ENCODE measurements around the gene HSP90AB1. TPM values are rescaled to one million over a fixed set of nuclear protein-coding genes. Genes with fewer than 3 reads are reported as not detected.

HSP90AB1 gene
- polyA plus RNA-seq, 12 donors = 766 to 1,134 (median 924) TPM; not detected in 1

DNA sequence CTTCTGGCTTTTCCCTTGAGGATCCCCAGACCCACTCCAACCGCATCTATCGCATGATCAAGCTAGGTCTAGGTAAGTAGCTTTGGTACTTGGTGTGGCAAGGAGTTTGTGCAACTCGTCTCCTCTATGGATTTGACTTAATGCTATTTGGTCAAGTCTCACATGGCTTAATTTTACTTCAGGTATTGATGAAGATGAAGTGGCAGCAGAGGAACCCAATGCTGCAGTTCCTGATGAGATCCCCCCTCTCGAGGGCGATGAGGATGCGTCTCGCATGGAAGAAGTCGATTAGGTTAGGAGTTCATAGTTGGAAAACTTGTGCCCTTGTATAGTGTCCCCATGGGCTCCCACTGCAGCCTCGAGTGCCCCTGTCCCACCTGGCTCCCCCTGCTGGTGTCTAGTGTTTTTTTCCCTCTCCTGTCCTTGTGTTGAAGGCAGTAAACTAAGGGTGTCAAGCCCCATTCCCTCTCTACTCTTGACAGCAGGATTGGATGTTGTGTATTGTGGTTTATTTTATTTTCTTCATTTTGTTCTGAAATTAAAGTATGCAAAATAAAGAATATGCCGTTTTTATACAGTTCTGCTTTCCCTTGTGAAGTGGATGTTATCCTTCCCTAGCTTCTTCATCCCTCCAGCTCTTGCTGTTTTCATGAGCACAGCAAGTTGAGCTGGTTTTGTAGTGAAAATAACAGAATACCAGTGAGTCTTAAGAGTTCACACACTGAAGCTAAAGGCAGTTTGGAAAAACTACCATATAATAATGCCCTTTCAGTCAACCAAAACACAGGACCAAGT, 6.6 kb downstream of the HSP90AB1 start:
- no peak for DNase-seq

DNA sequence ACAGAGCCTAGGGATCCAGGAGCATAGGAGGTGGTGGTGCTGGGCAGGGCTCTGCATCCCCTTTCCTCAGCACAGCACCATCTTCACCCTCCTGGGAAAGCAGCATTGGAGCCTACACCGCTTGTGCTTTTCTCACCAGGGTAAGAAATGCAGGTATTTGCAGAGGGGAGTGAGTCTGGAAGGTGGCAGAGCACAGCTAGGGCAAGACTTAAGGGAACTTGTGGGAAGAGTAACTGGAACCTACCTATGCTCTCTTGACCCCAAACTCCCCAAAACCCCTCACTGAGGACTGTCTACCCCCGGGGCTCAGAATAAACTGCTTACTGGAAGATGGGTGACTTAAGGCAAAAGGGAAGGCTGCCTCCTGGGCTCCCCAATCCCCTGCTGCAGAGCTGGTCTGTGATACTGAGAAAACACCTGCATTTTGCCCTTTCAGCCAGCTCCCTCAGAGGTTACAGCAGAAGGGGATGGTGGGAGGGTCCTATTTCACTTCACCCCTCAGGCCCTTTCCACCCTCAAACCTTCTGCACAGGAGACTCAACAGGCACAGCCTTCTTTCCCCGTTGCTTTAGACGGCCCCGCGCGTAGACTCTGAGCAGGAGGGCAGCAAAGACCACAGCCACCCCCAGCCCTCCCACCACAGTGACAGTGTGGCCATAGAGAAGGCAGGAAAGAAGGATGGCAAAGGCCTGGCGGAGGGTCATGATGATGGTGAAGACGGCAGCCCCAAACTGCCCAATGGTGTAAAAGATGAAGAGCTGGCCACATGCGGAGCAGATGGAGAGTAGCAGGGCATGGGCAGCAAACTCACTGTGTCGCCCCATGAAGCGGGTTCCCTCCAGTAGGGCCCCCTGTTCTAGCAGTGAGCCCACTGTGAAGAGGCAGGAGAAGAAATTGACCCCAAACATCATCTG, 7.5 kb downstream of the HSP90AB1 start:
- no peak for DNase-seq

DNA sequence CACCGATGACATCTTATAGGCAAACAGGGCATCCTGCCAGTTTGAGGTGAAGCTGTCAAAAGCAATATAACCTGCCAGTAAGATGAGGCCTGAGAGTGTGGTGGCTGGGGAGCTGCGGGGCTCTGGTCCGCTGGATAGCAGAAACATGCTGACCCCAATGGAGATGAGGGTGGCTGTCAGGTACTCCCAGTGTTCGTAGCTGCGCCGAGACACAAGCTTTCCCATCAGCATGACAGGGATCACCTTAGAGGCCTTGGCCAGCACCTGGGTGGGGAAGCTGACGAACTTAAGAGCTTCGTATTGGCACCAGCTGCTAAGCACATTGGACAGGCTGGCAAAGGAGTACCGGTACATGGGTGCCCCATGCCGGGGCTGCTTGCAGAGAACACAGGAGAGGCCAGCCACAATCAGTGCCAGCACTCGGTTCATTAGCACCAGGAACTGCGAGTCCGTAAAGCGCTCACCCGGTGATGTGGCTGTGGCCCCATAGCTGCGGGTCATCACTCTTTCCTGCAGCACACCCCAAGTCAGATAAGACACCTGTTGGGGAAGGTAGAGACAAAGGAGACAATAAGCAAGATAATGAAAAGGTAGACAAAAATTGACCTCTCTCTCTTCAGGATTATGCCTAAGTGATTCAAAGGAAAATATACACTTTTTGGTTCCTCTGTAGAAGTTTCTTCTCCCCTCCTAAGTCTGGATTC, 8.4 kb downstream of the HSP90AB1 start:
- no peak for DNase-seq

DNA sequence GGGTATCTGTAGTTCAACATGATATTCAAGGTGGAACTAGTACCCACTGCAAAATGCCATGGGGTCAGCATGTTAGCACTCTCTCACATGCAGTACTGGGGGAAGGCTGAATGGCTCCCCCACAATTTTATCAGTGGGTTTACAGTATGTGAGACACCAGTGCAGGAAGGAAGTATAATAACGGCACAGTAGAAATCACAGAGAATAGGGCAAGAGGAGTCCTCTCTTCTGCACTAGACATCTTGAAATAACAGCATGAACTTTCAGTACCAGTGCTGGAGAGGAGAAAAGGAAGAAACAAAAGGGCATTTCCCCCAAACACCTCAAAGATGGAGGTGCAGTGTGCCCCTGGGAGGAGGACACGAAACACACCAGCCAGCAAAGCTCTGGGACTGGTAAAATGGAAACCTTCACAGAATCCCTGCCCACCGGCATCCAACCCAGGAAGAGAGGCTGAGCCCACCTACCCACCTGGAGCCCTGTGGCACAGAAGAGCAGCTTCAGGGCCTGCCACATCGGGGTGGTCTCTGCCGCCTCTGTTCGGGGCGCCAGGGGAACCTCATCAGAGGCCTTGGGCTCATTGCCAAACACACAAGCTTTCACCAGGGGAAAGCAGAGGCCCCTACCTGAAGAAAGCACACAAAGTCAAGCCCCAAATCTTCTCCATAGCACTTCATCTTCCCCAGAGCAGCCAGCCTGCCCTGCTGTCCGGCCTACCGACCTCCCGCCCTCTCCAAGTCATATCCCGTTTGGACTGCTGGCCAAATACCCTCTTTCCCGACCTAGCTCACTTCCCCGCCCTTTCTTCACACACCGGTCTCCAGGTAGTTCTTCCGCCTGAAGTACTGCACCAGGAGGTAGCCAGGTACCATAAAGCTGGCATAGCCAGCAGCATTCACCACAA, 9.2 kb downstream of the HSP90AB1 start:
- DNase-seq = no peak

DNA sequence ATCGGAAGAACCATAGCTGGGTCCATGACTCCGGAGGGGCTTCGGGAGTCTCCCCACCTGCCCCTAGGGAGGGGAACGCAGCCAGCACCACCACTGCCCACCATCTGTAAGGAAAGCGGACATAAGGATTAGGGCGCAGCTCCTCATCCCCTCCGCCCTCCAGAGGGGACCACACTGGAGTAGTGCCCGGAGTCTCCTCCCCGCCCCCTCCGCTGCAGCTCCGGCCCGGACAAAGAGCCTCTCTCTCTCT, 9.8 kb downstream of the HSP90AB1 start:
- DNase-seq = no peak

DNA sequence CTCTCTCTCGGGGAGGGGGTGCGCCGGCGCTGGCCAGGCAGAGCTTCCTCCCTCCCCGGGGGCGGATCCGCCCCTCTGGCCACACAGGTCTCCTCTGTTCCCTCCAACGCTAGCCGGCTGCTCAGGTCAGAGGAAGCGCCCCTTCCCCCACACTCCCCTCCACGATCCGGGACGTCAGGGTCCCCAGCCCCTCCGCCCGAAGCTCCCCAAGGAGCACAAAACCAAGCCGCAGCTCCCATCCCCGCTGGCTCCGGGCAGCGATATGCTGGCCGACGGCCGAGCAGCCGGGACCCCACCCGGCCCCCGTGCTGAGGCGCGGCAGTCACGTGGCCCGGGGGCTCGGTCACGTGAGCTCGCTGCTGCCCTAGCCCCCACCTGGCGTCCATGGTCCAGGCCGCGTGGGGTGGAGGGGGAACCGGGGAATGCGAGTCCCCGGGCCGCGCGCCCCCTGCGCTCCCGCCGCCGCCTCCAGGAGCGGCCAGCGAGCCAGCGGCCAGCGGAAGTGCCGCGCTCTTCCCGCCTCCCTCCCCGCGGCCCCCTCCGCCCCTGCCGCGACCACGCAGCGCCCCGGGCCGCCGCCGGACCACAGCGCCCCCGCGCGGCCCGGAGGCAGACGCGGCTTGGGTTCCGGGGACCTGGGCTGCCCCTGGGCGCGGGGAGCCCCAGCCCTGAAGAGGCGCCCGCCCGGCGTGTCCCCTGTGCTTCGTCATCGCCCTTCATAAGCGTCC, 10.3 kb downstream of the HSP90AB1 start, which contains the start of gene SLC35B2:
SLC35B2 (minus strand) TSS at position 504 of the 728 bp plus-strand sequence; CDS start at position 386, 118 bp downstream.
- peak; percentile 60 for DNase-seq

DNA sequence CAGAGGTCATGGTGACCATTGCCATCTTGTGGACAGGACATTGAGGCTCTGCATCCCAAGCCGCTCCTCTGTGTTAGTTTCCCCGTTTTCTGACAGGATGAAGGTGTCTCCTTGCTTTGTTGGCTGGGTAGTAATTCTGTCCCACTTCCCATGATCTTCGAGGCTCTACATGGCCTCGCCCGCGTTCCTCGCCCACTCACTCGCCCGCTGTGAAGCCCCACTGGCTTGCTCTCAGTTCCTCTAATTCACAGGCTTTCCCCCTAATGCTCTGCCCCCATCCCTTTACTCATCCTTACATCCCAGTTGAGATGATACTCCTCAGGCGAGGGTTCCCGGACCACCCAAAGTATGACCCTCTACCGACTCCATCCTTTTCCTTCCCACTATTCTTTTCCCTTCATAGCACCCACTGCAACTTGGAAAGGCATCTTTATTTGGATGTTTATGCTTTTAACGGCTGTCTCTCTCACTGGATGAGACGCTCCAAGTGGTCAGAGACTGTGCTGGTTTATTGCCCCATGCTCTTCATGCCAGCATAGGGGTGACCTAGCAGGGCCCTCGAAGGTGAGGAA, 10.9 kb downstream of the HSP90AB1 start:
- no peak for DNase-seq

DNA sequence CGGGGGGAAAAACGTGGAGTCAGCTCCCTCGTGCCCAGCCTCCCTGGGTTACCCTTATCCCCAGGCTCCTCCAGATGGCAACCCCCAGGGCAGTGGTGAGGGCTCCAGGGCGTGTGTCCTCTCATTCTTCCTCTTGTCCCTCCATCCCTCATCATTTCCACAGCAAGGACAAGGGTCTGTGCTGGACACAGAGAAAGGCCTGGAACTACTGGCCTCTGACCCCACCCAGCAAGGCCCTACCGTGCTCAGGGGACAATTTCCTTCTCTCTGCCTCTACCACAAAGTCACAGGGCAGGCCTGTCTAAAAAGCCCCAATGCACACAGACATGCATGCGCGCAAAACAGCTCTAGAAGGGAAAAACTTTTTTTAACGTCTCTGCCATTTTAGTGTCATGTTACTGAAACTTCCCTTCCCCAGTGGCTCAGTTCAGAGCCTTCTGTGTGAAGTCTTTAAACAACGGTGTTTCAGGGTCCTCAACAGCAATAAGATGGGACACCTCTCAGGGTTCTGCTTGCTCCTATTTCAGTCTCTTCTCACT, 11.5 kb downstream of the HSP90AB1 start:
- no peak for DNase-seq

DNA sequence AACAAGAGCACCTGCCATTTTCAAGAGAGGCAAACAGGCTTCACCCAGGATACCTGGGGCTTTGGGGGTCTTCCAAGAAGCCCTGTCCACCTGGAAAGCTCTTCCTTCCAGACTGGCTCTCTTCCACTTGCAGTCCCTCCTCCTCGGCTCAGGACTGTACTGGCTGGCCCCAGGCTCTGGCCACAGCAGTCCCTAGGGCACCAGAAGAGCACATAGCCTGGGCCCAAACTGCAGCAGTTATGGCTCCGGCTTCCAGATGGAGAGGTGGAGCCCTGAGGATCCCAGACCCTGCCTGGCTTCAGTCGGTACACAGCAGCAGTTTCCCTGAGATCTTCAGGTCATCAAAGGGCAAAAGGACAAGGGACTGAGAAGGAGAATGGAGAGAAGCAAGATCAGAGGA, 12.0 kb downstream of the HSP90AB1 start:
- DNase-seq = no peak

DNA sequence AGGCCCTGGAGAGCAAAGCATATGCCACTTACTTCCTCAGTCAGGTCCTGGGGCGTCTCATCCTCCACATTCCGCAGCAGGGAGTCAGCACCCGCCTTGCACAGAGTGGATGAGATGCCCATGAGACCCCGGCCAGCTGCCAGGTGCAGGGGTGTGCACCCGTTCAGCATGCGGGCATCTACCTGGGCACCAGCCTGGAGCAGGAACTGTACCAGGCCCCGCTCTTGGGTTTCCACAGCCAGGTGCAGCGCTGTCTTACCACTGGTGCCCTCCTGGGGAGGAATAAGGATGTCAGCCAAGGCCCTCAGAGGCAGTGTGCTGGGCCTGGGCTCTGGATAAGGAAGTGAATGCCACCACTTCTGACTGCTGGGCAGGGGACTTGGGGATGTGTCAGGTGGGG, 13.1 kb downstream of the HSP90AB1 start:
- no peak for DNase-seq

DNA sequence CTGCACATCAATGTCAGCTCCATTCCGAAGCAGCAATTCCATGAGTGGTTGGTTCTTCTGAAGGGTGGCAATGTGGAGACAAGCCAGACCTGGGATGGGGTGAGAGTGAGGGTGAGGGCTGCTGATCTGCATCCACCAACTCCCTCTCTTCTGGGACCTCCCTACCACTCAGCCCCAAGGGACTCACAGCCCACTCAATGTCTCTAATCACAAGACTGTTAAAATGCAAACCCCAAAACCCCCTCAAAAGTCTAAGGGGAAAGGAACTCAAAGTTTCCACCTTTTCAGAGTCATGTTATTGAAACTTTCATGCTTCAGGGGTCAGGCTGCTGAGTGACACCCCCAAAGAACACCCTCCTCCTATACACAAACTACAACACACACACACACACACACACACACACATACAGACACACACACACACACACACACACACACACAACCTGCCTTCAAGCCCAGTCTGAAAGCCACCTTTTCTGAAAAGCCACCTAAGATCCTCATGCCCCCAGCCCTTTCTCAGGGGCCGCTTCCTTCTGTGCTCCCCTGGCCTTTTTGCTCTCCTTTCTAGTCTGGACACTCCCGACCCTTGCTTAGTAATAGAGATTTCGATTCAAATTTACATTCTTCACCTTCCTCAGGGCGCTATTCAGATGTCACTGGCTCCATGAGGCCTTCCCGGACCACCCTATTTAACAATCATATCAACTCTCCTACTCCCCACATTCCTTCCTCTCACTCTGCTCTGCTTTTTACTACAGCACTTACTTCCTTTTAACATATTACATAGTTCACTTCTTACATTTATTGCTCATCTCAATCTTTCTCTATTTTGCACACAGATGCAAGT, 13.8 kb downstream of the HSP90AB1 start:
- DNase-seq = no peak

DNA sequence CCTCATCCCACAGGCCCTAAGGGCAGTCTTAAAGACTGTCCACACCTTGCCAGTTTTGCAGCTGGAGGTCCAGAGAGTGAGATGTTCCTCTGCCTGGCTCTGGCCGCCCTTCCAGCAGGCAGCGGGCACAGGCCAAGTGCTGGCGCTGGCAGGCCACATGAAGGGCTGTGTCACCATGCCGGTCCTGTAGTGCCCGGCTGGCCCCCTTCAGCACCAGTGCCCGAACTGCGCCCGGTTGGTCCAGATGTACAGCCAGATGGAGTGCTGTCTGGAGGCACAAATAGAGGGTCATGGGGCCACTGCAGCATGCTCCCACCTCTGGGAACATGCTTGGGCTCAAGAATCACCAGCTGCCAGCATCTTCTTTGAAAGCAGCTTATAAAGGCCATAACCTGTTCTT, 14.7 kb downstream of the HSP90AB1 start:
- no peak for DNase-seq

DNA sequence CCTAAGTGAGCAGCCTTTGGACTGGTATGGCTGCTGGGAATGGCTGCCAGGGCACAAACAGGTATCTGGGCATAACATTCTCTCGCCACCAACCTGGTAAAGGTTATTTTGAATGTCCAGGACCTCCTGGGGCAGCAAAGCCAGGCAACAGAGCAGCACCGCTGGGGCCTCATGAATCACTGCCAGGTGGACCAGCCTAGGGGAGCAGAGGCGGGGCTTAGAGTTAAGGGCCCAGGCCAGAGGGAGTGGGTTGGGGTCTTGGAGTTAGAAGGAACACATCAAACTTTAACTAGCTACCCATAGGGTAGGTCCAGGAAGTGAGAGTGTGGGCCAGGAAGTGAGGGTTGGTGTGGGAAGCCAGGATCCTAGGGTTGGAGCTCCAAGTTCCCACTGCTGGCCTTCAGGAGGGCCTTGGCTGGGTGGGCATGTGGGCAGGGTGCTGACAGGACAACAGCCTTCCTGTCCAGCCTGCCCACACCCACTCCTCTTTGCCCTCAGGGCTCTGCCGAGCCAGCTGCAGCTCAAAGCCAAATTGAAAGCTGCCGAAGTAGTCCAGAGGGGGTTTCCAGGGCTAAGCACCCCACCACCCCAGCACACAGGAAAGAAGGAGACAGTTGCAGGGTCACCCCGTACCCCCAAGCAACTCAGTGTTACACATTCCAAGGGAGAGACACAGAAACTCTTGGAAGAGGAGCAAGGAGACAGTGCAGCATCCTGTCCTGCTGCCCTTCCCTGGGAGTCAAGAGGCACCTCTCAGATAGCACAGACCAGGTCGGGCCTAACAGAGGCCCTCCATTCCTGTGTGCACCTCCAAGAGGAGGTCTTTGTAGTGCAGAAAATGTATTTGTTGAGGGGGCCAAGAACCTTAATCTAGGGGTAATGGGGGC, 15.8 kb downstream of the HSP90AB1 start:
- no peak for DNase-seq

DNA sequence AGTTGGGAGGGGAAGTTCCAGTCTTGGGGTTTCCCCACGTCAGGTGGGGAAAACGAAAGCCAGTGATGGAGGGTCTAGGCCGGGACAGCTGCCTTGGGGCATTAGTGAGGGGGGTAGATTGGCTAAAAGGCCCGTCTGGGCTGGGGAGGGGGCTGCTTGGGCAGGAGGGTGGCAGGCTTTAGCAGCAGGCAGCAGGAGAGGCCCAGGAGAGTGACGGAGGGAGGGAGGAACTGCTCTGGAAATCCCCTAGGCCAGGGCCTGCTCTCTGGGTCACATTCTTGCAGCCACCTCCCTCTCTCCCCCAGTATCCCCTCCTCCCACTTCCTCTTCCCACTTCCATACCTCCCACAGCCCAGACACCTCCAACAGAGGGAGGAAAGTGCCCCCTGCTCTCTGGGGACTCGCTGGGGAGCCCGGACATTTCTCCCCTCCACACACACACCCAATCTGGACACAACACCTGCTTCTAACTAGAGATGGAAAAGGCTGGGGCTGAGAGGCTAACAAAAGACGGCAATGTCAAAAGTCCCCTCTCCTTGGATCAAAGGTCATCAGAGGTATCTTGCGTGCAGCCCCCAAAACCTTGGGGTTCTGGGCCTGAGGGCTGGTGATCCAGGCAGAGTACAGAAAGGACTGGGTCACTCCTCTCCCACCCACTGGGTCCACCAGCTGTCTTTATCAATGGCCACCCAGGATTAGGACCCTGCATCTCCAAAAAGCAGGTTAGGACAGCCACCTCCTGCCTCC, 16.6 kb downstream of the HSP90AB1 start:
- no peak for DNase-seq

DNA sequence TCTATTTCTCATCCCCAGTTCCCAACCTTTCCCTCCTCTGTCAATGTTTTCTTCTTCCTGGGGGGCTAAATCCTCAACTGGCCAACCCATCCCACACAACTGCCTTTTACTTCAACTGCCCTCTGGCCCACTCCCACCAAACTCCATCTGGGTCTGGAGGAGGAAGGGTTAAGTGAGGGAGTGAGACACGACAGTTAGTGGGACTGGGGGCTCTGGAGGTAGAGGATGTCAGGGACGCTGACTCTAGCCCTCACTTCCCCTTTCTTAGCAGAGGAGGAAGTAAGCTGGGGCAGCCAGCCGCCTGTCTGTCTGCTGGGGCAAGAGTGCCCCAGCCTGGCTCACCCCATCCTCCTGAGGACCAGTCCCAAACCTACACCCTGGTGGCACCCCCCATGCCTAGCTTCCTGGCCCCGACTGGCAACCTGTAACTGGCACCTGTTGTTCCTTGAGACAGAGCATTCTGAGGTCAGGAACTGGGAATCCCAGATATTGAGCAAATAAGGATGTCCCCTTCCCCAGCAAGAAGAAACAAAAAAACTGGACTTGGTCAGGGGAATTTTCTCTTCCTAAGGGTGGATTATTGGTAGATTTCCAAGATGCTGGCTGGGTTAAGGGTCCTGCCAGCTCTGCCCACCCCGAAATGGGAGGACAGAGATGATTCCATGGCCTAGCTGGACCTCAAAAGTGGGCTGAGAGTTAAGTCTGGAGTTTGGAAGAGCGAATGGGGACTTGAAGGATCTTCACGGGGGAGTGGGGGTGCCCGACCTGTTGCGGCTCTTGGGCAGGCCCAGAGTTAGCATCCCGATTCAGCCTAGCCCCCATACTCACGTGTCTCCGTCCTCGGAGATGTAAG, 17.5 kb downstream of the HSP90AB1 start:
- no peak for DNase-seq

All from muscle of arm (tissue), 12 donors.